Prostate gland (tissue), 2 donors: ENCODE results near the gene ICAM4. TPM values are rescaled to one million over a fixed set of nuclear protein-coding genes. Genes with fewer than 3 reads are reported as not detected.

Experiments
- DNase-seq: peaks from one replicate; pipeline ENCODE4 v3.0.0-alpha.2; 2019; ENCODE audit warnings: low spot score
- H3K27ac ChIP-seq, 2 donors: fragments of 200-600 bp; sonication (generic); 2 replicates each; pipeline ENCODE4 v1.5.1; 2017 to 2019
- H3K27me3 ChIP-seq: fragments of 200-600 bp; sonication (generic); replicated peaks from 2 replicates; pipeline ENCODE4 v1.5.1; 2019; ENCODE audit not compliant: insufficient read depth
- H3K36me3 ChIP-seq, 2 donors: fragments of 200-600 bp; sonication (generic); 1 replicate in 1 of 2; 2 replicates in 1 of 2; pipeline versions ENCODE4 v1.5.1 to v1.8.1; 2017 to 2019
- H3K4me1 ChIP-seq: fragments of 200-600 bp; sonication (generic); replicated peaks from 2 replicates; pipeline ENCODE4 v1.5.1; 2019
- H3K4me3 ChIP-seq, 2 donors: fragments of 200-600 bp; sonication (generic); 2 replicates each; pipeline ENCODE4 v1.5.1; 2017 to 2019
- H3K9me3 ChIP-seq: fragments of 200-600 bp; sonication (generic); 2 replicates; pipeline ENCODE4 v1.5.1; 2017
- CTCF ChIP-seq, 4 experiments: fragments of 200-600 bp in 2 of 4; fragments of 450-650 bp in 2 of 4; sonication (generic) in 2 of 4; IDR thresholded peaks; 1 replicate in 3 of 4; 2 replicates in 1 of 4; pipeline ENCODE4 v1.5.1; 2016 to 2019; ENCODE audit warnings: antibody characterized with exemption in 4 of 4, mild to moderate bottlenecking in 2 of 4, moderate library complexity in 2 of 4
- POLR2A ChIP-seq: fragments of 450-650 bp; IDR thresholded peaks from one replicate; pipeline ENCODE4 v1.6.1; 2016; ENCODE audit warnings: antibody characterized with exemption, mild to moderate bottlenecking
- POLR2AphosphoS5 ChIP-seq: sonication (generic); formaldehyde crosslinking; IDR thresholded peaks from one replicate; pipeline ENCODE4 v1.6.1; 2017; ENCODE audit warnings: antibody characterized with exemption
- WGBS: methylation state at CpG from one replicate; pipeline ENCODE4 v1.1.5; 2018; 5-methylcytosine and 5-hydroxymethylcytosine counted together
- intact Hi-C: fragments of 100-400 bp; cut with DNase I; formaldehyde crosslinking; loops from one replicate; pipeline ENCODE4 v1.14.2; 2022
- total RNA-seq, 2 donors: library from RNA; depleted of rRNA; stranded (reverse); fragments of >200 nt; gene quantifications; one replicate each; pipeline ENCODE4 v1.1.0, GENCODE V29; 2016

The ICAM4 gene
- total RNA-seq, 2 donors from 2014 or later = 1.0 TPM; not detected in 1

- Histone ChIP-seq H3K36me3 (no peaks in the 10 kb centered on the region), H3K9me3 (no peaks in the 10 kb centered on the region), H3K27me3 (peaks cover 61% of the 10 kb centered on the region), H3K4me1 (peaks cover 5% of the 10 kb centered on the region), H3K27ac (no peak overlapping the region), H3K4me3 (peak overlapping the region; percentile 10 to 23)
- intact Hi-C loops = no loop called here
- no peak for TF ChIP-seq POLR2AphosphoS5
- TF ChIP-seq POLR2A = no peak
- no peak for TF ChIP-seq CTCF (IDR thresholded peaks at IDR 0.05)
- DNase-seq = no peak
- WGBS = 2% methylated on average over 30 of the region's 57 CpGs
Measured at GRCh38 chr19:10290876-10291553, 4.3 kb downstream of the ICAM4 start.

GRCh38 chr19:10291554-10292205 is 4.9 kb downstream of the ICAM4 start:
- H3K4me1 ChIP-seq = peaks cover 5% of the 10 kb centered on the region
- WGBS = 3% methylated on average over 49 of the region's 49 CpGs
- no peak overlapping the region for H3K27ac ChIP-seq
- TF ChIP-seq CTCF (IDR thresholded peaks at IDR 0.05) (no peak), POLR2A (no peak), POLR2AphosphoS5 (no peak)
- H3K9me3 ChIP-seq = no peaks in the 10 kb centered on the region
- H3K4me3 ChIP-seq = peak overlapping the region; percentile 10 to 23
- no peaks in the 10 kb centered on the region for H3K36me3 ChIP-seq
- no peak for DNase-seq
- peaks cover 61% of the 10 kb centered on the region for H3K27me3 ChIP-seq
- intact Hi-C loops = no loop called here

GRCh38 chr19:10292206-10292788 is 5.5 kb downstream of the ICAM4 start:
- no peak for TF ChIP-seq POLR2A
- TF ChIP-seq CTCF (IDR thresholded peaks at IDR 0.05) = no peak
- no peak for TF ChIP-seq POLR2AphosphoS5
- no peaks in the 10 kb centered on the region for H3K9me3 ChIP-seq
- WGBS = 1% methylated on average over 45 of the region's 45 CpGs
- no peak overlapping the region for H3K27ac ChIP-seq
- H3K4me3 ChIP-seq = peak overlapping the region; percentile 10 to 23
- intact Hi-C loops = no loop called here
- H3K27me3 ChIP-seq = peaks cover 57% of the 10 kb centered on the region
- no peaks in the 10 kb centered on the region for H3K36me3 ChIP-seq
- H3K4me1 ChIP-seq = peaks cover 5% of the 10 kb centered on the region
- DNase-seq = peak; percentile 58

- Histone ChIP-seq H3K36me3 (no peaks in the 10 kb centered on the region), H3K4me3 (peak overlapping the region; percentile 10 to 17), H3K9me3 (no peaks in the 10 kb centered on the region), H3K4me1 (peaks cover 5% of the 10 kb centered on the region), H3K27ac (no peak overlapping the region), H3K27me3 (peaks cover 56% of the 10 kb centered on the region)
- intact Hi-C loops = no loop called here
- TF ChIP-seq POLR2A (no peak), CTCF (IDR thresholded peaks at IDR 0.05) (no peak), POLR2AphosphoS5 (no peak)
- DNase-seq = no peak
- WGBS = 9% methylated on average over 56 of the region's 56 CpGs
Measured at GRCh38 chr19:10292789-10293636, 6.3 kb downstream of the ICAM4 start.
